ENCODE results near the gene GPRC5D.

- TF ChIP-seq KDM5B (IDR thresholded peaks at IDR 0.05; ENCODE audit: insufficient replicate concordance, low read depth, low read length) (no peak), TBL1XR1 (IDR thresholded peaks at IDR 0.05; ENCODE audit: low read length in 2 of 2) (no peak), REST (IDR thresholded peaks at IDR 0.05; ENCODE audit: borderline replicate concordance) (no peak), REST (CRISPR knock-in tag; IDR thresholded peaks at IDR 0.05; ENCODE audit: low read depth) (no peak), SMC3 (conservative IDR thresholded peaks at IDR 0.05; ENCODE audit: insufficient read depth, low read depth, low read length) (no peak), TRIM24 (IDR thresholded peaks at IDR 0.05) (no peak), CTCF (IDR thresholded peaks at IDR 0.05 in 2 of 3, conservative IDR thresholded peaks at IDR 0.05 in 1 of 3; ENCODE audit: insufficient read depth in 2 of 3, low read depth in 1 of 3, low read length in 3 of 3) (no peak), HNRNPK (IDR thresholded peaks at IDR 0.05; ENCODE audit: low read depth, low read length, poor library complexity, severe bottlenecking) (no peak), NCOR1 (IDR thresholded peaks at IDR 0.05) (no peak), BMI1 (IDR thresholded peaks at IDR 0.05; ENCODE audit: low read length) (no peak), ATF2 (CRISPR knock-in tag; IDR thresholded peaks at IDR 0.05) (no peak), PRDM10 (IDR thresholded peaks at IDR 0.05; ENCODE audit: partially characterized antibody) (no peak), EZH2 (IDR thresholded peaks at IDR 0.05; ENCODE audit: borderline replicate concordance, low read depth, low read length) (no peak), TCFL5 (CRISPR knock-in tag; conservative IDR thresholded peaks at IDR 0.05) (no peak)
Measured at GRCh38 chr12:12987421-12987820, 35.5 kb upstream of the GPRC5D start.
